Activated CD8-positive, alpha-beta T cell treated with anti-CD3 and anti-CD28 coated beads, Interleukin-2, amount 10 ng/mL, durations not matched to agents 7 days and 5 days (primary cell): ENCODE results near the gene PHACTR2. TPM values are rescaled to one million over a fixed set of nuclear protein-coding genes. Genes with fewer than 3 reads are reported as not detected.

Experiments
- ATAC-seq: fragments of 150-1000 bp; cut with Tn5 transposase; one replicate; pipeline ENCODE4 v1.10.0; 2021; ENCODE audit warnings: moderate library complexity
- CTCF ChIA-PET: fragments of 350-600 bp; sonication (Branson Sonifier 250); formaldehyde crosslinking; loops from one replicate; lab custom pipeline; 2021; ENCODE audit warnings: antibody characterized with exemption; lab: Charles Lee
- POLR2A ChIA-PET: fragments of 350-600 bp; sonication (Branson Sonifier 250); formaldehyde crosslinking; loops from one replicate; lab custom pipeline; 2021; ENCODE audit warnings: antibody characterized with exemption; lab: Charles Lee
- DNase-seq: peaks from one replicate; pipeline ENCODE4 v3.0.0-alpha.2; 2020
- H3K27ac Mint-ChIP-seq: one replicate; pipeline ENCODE4 v1.8.0; 2021; ENCODE audit warnings: mild to moderate bottlenecking, mixed read lengths
- H3K27me3 Mint-ChIP-seq: one replicate; pipeline ENCODE4 v1.8.0; 2021; ENCODE audit warnings: low read depth, mixed read lengths
- H3K36me3 Mint-ChIP-seq: one replicate; pipeline ENCODE4 v1.8.0; 2021; ENCODE audit warnings: low read depth, mixed read lengths
- H3K4me1 Mint-ChIP-seq: one replicate; pipeline ENCODE4 v1.8.0; 2021; ENCODE audit warnings: low read depth, mixed read lengths
- H3K4me3 Mint-ChIP-seq: one replicate; pipeline ENCODE4 v1.8.0; 2021; ENCODE audit warnings: mild to moderate bottlenecking, mixed read lengths
- H3K9me3 Mint-ChIP-seq: one replicate; pipeline ENCODE4 v1.8.0; 2022; ENCODE audit warnings: mixed read lengths; ENCODE audit not compliant: insufficient read depth
- total RNA-seq, 2 experiments: library from RNA; stranded (reverse); gene quantifications; one replicate each; pipeline ENCODE4 v1.2.3, GENCODE V29; 2021

Gene PHACTR2
- total RNA-seq, 2 experiments from 2014 or later = 22.4 to 23.1 TPM

GRCh38 chr6:143807103-143807772 is 129.5 kb downstream of the PHACTR2 start:
- Mint-ChIP-seq H3K27me3 (no peaks in the 10 kb centered on the region), H3K27ac (no peak overlapping the region), H3K36me3 (peaks cover 15% of the 10 kb centered on the region), H3K4me3 (no peak overlapping the region), H3K4me1 (peaks cover 11% of the 10 kb centered on the region), H3K9me3 (no peaks in the 10 kb centered on the region)
- ATAC-seq = no peak
- DNase-seq = no peak
- POLR2A ChIA-PET = interaction anchor here (0.5 to 0.9 kb wide), 2 partner anchors 35 to 64 kb away, joined by 3 read pairs; partner anchors contain the start of gene LTV1
- CTCF ChIA-PET = interaction anchor here (1.6 kb wide), 1 partner anchor 12 kb away, joined by 4 read pairs; no protein-coding TSS in a partner anchor

GRCh38 chr6:143810745-143811144 is 133.0 kb downstream of the PHACTR2 start:
- no peak overlapping the region for H3K4me3 Mint-ChIP-seq
- no peak for ATAC-seq
- POLR2A ChIA-PET = no interaction called here
- peaks cover 6% of the 10 kb centered on the region for H3K36me3 Mint-ChIP-seq
- CTCF ChIA-PET = no interaction called here
- H3K27ac Mint-ChIP-seq = no peak overlapping the region
- H3K27me3 Mint-ChIP-seq = no peaks in the 10 kb centered on the region
- no peak for DNase-seq
- H3K9me3 Mint-ChIP-seq = no peaks in the 10 kb centered on the region
- peaks cover 7% of the 10 kb centered on the region for H3K4me1 Mint-ChIP-seq

GRCh38 chr6:143811501-143812157 is 133.9 kb downstream of the PHACTR2 start:
- Mint-ChIP-seq H3K4me3 (no peak overlapping the region), H3K9me3 (no peaks in the 10 kb centered on the region), H3K27me3 (no peaks in the 10 kb centered on the region), H3K4me1 (peaks cover under 1% of the 10 kb centered on the region), H3K27ac (no peak overlapping the region), H3K36me3 (peaks cover 6% of the 10 kb centered on the region)
- DNase-seq (no peak), ATAC-seq (no peak)
- ChIA-PET POLR2A (no interaction called here), CTCF (no interaction called here)

GRCh38 chr6:143817621-143818020 is 139.9 kb downstream of the PHACTR2 start:
- ATAC-seq = no peak
- H3K4me1 Mint-ChIP-seq = no peaks in the 10 kb centered on the region
- ChIA-PET CTCF (no interaction called here), POLR2A (no interaction called here)
- no peak overlapping the region for H3K27ac Mint-ChIP-seq
- H3K36me3 Mint-ChIP-seq = peaks cover 1% of the 10 kb centered on the region
- H3K4me3 Mint-ChIP-seq = no peak overlapping the region
- H3K27me3 Mint-ChIP-seq = no peaks in the 10 kb centered on the region
- DNase-seq = no peak
- H3K9me3 Mint-ChIP-seq = no peaks in the 10 kb centered on the region

GRCh38 chr6:143821359-143821758 is 143.6 kb downstream of the PHACTR2 start:
- no peak for DNase-seq
- POLR2A ChIA-PET = no interaction called here
- Mint-ChIP-seq H3K4me3 (no peak overlapping the region), H3K4me1 (no peaks in the 10 kb centered on the region), H3K27me3 (no peaks in the 10 kb centered on the region), H3K27ac (no peak overlapping the region), H3K36me3 (no peaks in the 10 kb centered on the region), H3K9me3 (no peaks in the 10 kb centered on the region)
- no peak for ATAC-seq
- CTCF ChIA-PET = interaction anchor here (1.2 kb wide), 1 partner anchor 119 kb away, joined by 3 read pairs; no protein-coding TSS in a partner anchor

DNA sequence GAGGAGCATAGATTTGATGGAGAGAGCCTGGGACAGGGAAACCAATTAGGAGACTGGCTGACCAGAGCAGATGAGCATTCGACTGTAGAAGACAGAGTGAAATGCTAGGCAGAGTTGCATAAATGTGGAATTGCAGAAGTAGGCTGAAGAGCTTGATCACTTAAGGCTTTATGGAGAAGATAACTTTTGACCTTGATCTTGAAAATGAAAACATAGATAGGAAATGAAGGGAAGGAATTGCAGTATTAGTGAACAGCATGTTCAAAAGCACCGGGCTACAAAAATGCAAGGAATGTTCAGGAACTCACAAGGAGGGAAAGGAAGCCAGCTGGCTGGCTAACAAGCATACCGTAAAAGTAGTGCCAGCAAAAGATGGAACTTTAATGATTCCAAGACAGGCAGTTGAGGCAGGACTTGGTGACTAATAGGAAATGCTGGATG is 144.8 kb downstream of the PHACTR2 start:
- DNase-seq = no peak
- no peak overlapping the region for H3K4me3 Mint-ChIP-seq
- ChIA-PET CTCF (no interaction called here), POLR2A (no interaction called here)
- ATAC-seq = no peak
- no peaks in the 10 kb centered on the region for H3K4me1 Mint-ChIP-seq
- H3K36me3 Mint-ChIP-seq = no peaks in the 10 kb centered on the region
- no peaks in the 10 kb centered on the region for H3K27me3 Mint-ChIP-seq
- no peak overlapping the region for H3K27ac Mint-ChIP-seq
- H3K9me3 Mint-ChIP-seq = no peaks in the 10 kb centered on the region

DNA sequence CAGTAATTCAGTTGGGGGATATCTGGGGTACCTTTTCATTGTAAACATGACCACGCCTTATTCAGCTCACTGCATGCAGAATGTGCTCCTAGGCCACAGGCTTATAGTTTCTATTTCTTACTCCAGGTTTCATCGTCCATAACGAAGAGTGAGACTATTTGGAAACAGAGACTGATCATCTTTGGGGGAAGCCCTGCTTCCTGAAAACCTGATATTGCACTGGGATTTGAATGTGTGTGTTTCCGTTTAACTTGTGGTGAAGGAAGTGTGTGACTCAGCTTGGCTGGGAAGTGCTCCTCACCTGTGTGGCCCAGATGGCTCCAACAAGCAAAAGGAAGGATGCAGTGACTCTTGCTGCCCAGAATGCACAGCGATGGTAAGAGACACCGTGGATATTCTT is 145.8 kb downstream of the PHACTR2 start:
- no peaks in the 10 kb centered on the region for H3K9me3 Mint-ChIP-seq
- H3K36me3 Mint-ChIP-seq = no peaks in the 10 kb centered on the region
- POLR2A ChIA-PET = no interaction called here
- CTCF ChIA-PET = no interaction called here
- no peak overlapping the region for H3K27ac Mint-ChIP-seq
- H3K27me3 Mint-ChIP-seq = no peaks in the 10 kb centered on the region
- ATAC-seq (no peak), DNase-seq (no peak)
- no peak overlapping the region for H3K4me3 Mint-ChIP-seq
- H3K4me1 Mint-ChIP-seq = no peaks in the 10 kb centered on the region

GRCh38 chr6:143828572-143828971 is 150.8 kb downstream of the PHACTR2 start:
- Mint-ChIP-seq H3K36me3 (no peaks in the 10 kb centered on the region), H3K4me1 (no peaks in the 10 kb centered on the region), H3K4me3 (no peak overlapping the region), H3K27me3 (no peaks in the 10 kb centered on the region), H3K9me3 (no peaks in the 10 kb centered on the region), H3K27ac (no peak overlapping the region)
- ChIA-PET CTCF (no interaction called here), POLR2A (no interaction called here)
- ATAC-seq (no peak), DNase-seq (no peak)

DNA sequence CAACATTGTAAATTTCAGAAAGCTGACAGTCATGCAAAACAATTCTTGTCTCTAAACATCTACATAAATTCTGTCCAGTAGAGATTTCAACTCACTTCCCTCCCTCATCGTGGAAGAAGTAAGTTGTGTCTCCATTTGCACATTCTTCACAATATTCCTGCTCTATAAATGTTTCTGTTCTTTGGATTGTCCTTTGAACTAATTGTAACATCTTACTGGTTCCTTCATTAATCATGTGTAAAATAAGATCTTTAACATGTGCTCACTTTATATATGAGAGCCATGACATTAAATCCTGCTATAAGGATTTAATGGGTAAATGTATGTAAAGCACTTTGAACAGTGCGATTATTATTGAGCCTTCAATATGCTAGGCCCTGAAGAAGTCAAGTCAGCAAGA is 158.4 kb downstream of the PHACTR2 start:
- no peaks in the 10 kb centered on the region for H3K9me3 Mint-ChIP-seq
- POLR2A ChIA-PET = no interaction called here
- CTCF ChIA-PET = interaction anchor here (1.3 kb wide), 1 partner anchor 177 kb away, joined by 3 read pairs; no protein-coding TSS in a partner anchor
- no peak for ATAC-seq
- no peak overlapping the region for H3K4me3 Mint-ChIP-seq
- H3K27ac Mint-ChIP-seq = no peak overlapping the region
- H3K27me3 Mint-ChIP-seq = no peaks in the 10 kb centered on the region
- no peak for DNase-seq
- H3K36me3 Mint-ChIP-seq = no peaks in the 10 kb centered on the region
- no peaks in the 10 kb centered on the region for H3K4me1 Mint-ChIP-seq

- ChIA-PET POLR2A (no interaction called here), CTCF (no interaction called here)
- no peak overlapping the region for H3K27ac Mint-ChIP-seq
- no peaks in the 10 kb centered on the region for H3K9me3 Mint-ChIP-seq
- ATAC-seq (no peak), DNase-seq (no peak)
- H3K4me1 Mint-ChIP-seq = peaks cover 4% of the 10 kb centered on the region
- H3K36me3 Mint-ChIP-seq = no peaks in the 10 kb centered on the region
- H3K4me3 Mint-ChIP-seq = no peak overlapping the region
- no peaks in the 10 kb centered on the region for H3K27me3 Mint-ChIP-seq
Measured at GRCh38 chr6:143838395-143838794, 160.6 kb downstream of the PHACTR2 start.

DNA sequence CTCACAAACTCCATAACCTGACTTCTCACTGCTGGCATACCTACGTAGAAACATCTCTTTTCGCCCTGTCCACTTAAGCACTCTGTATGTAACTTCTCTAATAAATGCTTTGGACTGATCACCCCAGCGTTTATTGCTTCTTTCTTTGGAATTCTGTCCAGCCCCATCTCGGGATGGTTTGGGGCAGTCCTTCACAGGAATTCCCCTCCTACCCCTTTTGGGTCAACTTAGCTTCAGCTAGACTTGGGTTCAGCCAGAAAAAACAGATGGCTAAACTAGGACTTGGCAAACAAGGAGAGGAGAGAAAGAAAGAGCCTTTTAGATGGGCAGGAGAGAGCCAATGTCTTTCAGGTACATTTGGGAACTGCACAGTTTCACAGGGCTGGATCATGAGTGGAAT is 161.4 kb downstream of the PHACTR2 start:
- Mint-ChIP-seq H3K27ac (no peak overlapping the region), H3K9me3 (no peaks in the 10 kb centered on the region), H3K4me3 (no peak overlapping the region), H3K4me1 (peaks cover 9% of the 10 kb centered on the region), H3K27me3 (no peaks in the 10 kb centered on the region), H3K36me3 (peaks cover 8% of the 10 kb centered on the region)
- DNase-seq (no peak), ATAC-seq (no peak)
- CTCF ChIA-PET = no interaction called here
- POLR2A ChIA-PET = no interaction called here

DNA sequence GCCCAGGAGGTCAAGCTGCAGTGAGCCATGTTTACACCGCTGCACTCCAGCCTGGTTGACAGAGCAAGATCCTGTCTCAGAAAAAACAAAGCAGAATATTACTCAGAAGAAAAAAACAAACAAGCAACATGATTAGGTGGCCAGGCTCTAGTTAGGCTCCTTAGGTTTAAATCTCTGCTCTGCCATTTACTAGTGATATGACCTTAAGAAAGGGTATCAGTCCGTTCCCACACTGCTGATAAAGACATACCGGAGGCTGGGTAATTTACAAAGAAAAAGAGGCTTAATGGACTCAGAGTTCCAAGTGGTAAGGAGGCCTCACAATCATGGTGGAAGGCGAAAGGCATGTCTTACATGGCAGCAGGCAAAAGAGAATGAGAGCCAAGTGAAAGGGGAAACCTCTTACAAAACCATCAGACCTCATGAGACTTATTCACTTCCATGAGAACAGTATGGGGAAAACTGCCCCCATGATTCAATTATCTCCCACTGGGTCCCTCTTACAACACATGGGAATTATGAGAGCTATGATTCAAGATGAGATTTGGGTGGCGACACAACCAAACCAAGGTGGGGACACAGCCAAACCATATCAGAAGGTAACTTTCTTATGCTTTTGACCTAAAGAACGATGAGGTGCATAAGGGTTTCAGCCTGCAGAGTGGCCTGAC is 163.0 kb downstream of the PHACTR2 start:
- no peak for DNase-seq
- ChIA-PET CTCF (no interaction called here), POLR2A (no interaction called here)
- Mint-ChIP-seq H3K4me1 (peaks cover 16% of the 10 kb centered on the region), H3K9me3 (no peaks in the 10 kb centered on the region), H3K27me3 (no peaks in the 10 kb centered on the region), H3K27ac (no peak overlapping the region), H3K4me3 (no peak overlapping the region), H3K36me3 (peaks cover 20% of the 10 kb centered on the region)
- ATAC-seq = no peak
